ENCODE results near the gene SOS2.

Gene SOS2

GRCh38 chr14:50095895-50096294 lies 135.5 kb downstream of the SOS2 start:
- DNase-seq (ENCODE audit: low spot score), result no peak
- Histone ChIP-seq H3K23ac (ENCODE audit: low read depth, low read length, poor library complexity) (no peak overlapping the region), H3K36me3 (replicated peaks in 1 of 2; ENCODE audit: control insufficient read depth in 2 of 2, insufficient read depth in 2 of 2, low read length in 2 of 2) (no peaks in the 10 kb centered on the region), H2BK15ac (ENCODE audit: low read length) (no peak overlapping the region), H3K18ac (ENCODE audit: low read length) (no peak overlapping the region), H3K4me1 (ENCODE audit: control insufficient read depth in 2 of 2, insufficient read depth in 1 of 2, low read depth in 1 of 2, low read length in 2 of 2) (no peaks in the 10 kb centered on the region), H3K9me3 (replicated peaks in 1 of 2; ENCODE audit: control insufficient read depth in 2 of 2, insufficient read depth in 1 of 2, low read depth in 1 of 2, low read length in 2 of 2) (no peaks in the 10 kb centered on the region), H3K4me2 (ENCODE audit: insufficient read depth, low read length, poor library complexity, severe bottlenecking) (no peak overlapping the region), H4K91ac (ENCODE audit: low read depth, low read length, poor library complexity) (no peak overlapping the region), H2AK5ac (ENCODE audit: low read depth, low read length) (no peak overlapping the region), H2BK120ac (ENCODE audit: low read depth, low read length) (no peak overlapping the region), H2BK12ac (ENCODE audit: low read length) (no peak overlapping the region), H3K27ac (replicated peaks; ENCODE audit: low read length) (no peak overlapping the region), H2AFZ (ENCODE audit: low read length) (no peak overlapping the region), H3K4me3 (ENCODE audit: low read length in 2 of 2) (no peak overlapping the region), H4K8ac (ENCODE audit: low read depth, low read length) (no peak overlapping the region), H3K27me3 (ENCODE audit: control insufficient read depth in 3 of 3, insufficient read depth in 3 of 3, low read depth in 1 of 3, low read length in 3 of 3) (no peaks in the 10 kb centered on the region), H3K4ac (ENCODE audit: low read length) (no peak overlapping the region), H3K9ac (ENCODE audit: low read depth, low read length, poor library complexity) (no peak overlapping the region), H2BK5ac (ENCODE audit: low read length) (no peak overlapping the region), H3K14ac (ENCODE audit: low read length) (no peak overlapping the region), H3K79me1 (ENCODE audit: low read depth, low read length) (no peaks in the 10 kb centered on the region)
- no CpG with 5 or more reads among the region's 1 CpG for WGBS, 2 donors (ENCODE audit: extremely low coverage in 2 of 2, insufficient read length in 2 of 2, insufficient replicate concordance in 1 of 2)

- Histone ChIP-seq H2BK120ac (ENCODE audit: low read depth, low read length) (no peak overlapping the region), H3K36me3 (replicated peaks in 1 of 2; ENCODE audit: control insufficient read depth in 2 of 2, insufficient read depth in 2 of 2, low read length in 2 of 2) (no peaks in the 10 kb centered on the region), H3K79me1 (ENCODE audit: low read depth, low read length) (no peaks in the 10 kb centered on the region), H3K23ac (ENCODE audit: low read depth, low read length, poor library complexity) (no peak overlapping the region), H3K4ac (ENCODE audit: low read length) (no peak overlapping the region), H3K9me3 (replicated peaks in 1 of 2; ENCODE audit: control insufficient read depth in 2 of 2, insufficient read depth in 1 of 2, low read depth in 1 of 2, low read length in 2 of 2) (no peaks in the 10 kb centered on the region), H2AK5ac (ENCODE audit: low read depth, low read length) (no peak overlapping the region), H3K9ac (ENCODE audit: low read depth, low read length, poor library complexity) (no peak overlapping the region), H2BK12ac (ENCODE audit: low read length) (no peak overlapping the region), H3K4me2 (ENCODE audit: insufficient read depth, low read length, poor library complexity, severe bottlenecking) (no peak overlapping the region), H2BK15ac (ENCODE audit: low read length) (no peak overlapping the region), H4K8ac (ENCODE audit: low read depth, low read length) (no peak overlapping the region), H2AFZ (ENCODE audit: low read length) (no peak overlapping the region), H3K27me3 (ENCODE audit: control insufficient read depth in 3 of 3, insufficient read depth in 3 of 3, low read depth in 1 of 3, low read length in 3 of 3) (no peaks in the 10 kb centered on the region), H3K4me3 (ENCODE audit: low read length in 2 of 2) (no peak overlapping the region), H4K91ac (ENCODE audit: low read depth, low read length, poor library complexity) (no peak overlapping the region), H3K14ac (ENCODE audit: low read length) (no peak overlapping the region), H3K18ac (ENCODE audit: low read length) (no peak overlapping the region), H3K4me1 (ENCODE audit: control insufficient read depth in 2 of 2, insufficient read depth in 1 of 2, low read depth in 1 of 2, low read length in 2 of 2) (no peaks in the 10 kb centered on the region), H3K27ac (replicated peaks; ENCODE audit: low read length) (no peak overlapping the region), H2BK5ac (ENCODE audit: low read length) (no peak overlapping the region)
- no CpG with 5 or more reads among the region's 11 CpGs for WGBS, 2 donors (ENCODE audit: extremely low coverage in 2 of 2, insufficient read length in 2 of 2, insufficient replicate concordance in 1 of 2)
- DNase-seq (ENCODE audit: low spot score), result no peak
Observed at GRCh38 chr14:50094056-50094755, 137.2 kb downstream of the SOS2 start.

- no CpG with 5 or more reads among the region's 2 CpGs for WGBS, 2 donors (ENCODE audit: extremely low coverage in 2 of 2, insufficient read length in 2 of 2, insufficient replicate concordance in 1 of 2)
Observed at GRCh38 chr14:50093496-50093895, 137.9 kb downstream of the SOS2 start.

GRCh38 chr14:50092006-50092555 lies 139.3 kb downstream of the SOS2 start:
- no CpG with 5 or more reads among the region's 6 CpGs for WGBS, 2 donors (ENCODE audit: extremely low coverage in 2 of 2, insufficient read length in 2 of 2, insufficient replicate concordance in 1 of 2)
- Histone ChIP-seq H3K4me1 (ENCODE audit: control insufficient read depth in 2 of 2, insufficient read depth in 1 of 2, low read depth in 1 of 2, low read length in 2 of 2) (no peaks in the 10 kb centered on the region), H3K36me3 (replicated peaks in 1 of 2; ENCODE audit: control insufficient read depth in 2 of 2, insufficient read depth in 2 of 2, low read length in 2 of 2) (no peaks in the 10 kb centered on the region), H2BK15ac (ENCODE audit: low read length) (no peak overlapping the region), H4K91ac (ENCODE audit: low read depth, low read length, poor library complexity) (no peak overlapping the region), H3K9me3 (replicated peaks in 1 of 2; ENCODE audit: control insufficient read depth in 2 of 2, insufficient read depth in 1 of 2, low read depth in 1 of 2, low read length in 2 of 2) (no peaks in the 10 kb centered on the region), H3K4me2 (ENCODE audit: insufficient read depth, low read length, poor library complexity, severe bottlenecking) (no peak overlapping the region), H2BK120ac (ENCODE audit: low read depth, low read length) (no peak overlapping the region), H2AK5ac (ENCODE audit: low read depth, low read length) (no peak overlapping the region), H4K8ac (ENCODE audit: low read depth, low read length) (no peak overlapping the region), H3K9ac (ENCODE audit: low read depth, low read length, poor library complexity) (no peak overlapping the region), H2BK12ac (ENCODE audit: low read length) (no peak overlapping the region), H3K14ac (ENCODE audit: low read length) (no peak overlapping the region), H3K27me3 (ENCODE audit: control insufficient read depth in 3 of 3, insufficient read depth in 3 of 3, low read depth in 1 of 3, low read length in 3 of 3) (no peaks in the 10 kb centered on the region), H2BK5ac (ENCODE audit: low read length) (no peak overlapping the region), H3K23ac (ENCODE audit: low read depth, low read length, poor library complexity) (no peak overlapping the region), H3K4me3 (ENCODE audit: low read length in 2 of 2) (no peak overlapping the region), H3K4ac (ENCODE audit: low read length) (no peak overlapping the region), H3K79me1 (ENCODE audit: low read depth, low read length) (no peaks in the 10 kb centered on the region), H3K18ac (ENCODE audit: low read length) (no peak overlapping the region), H2AFZ (ENCODE audit: low read length) (no peak overlapping the region), H3K27ac (replicated peaks; ENCODE audit: low read length) (no peak overlapping the region)
- DNase-seq (ENCODE audit: low spot score), result no peak

More at GRCh38 chr14:50093496-50093895, 137.9 kb downstream of the SOS2 start:
- Histone ChIP-seq H3K27me3 (ENCODE audit: control insufficient read depth in 3 of 3, insufficient read depth in 3 of 3, low read depth in 1 of 3, low read length in 3 of 3) (no peaks in the 10 kb centered on the region), H2BK15ac (ENCODE audit: low read length) (no peak overlapping the region), H3K9me3 (replicated peaks in 1 of 2; ENCODE audit: control insufficient read depth in 2 of 2, insufficient read depth in 1 of 2, low read depth in 1 of 2, low read length in 2 of 2) (no peaks in the 10 kb centered on the region), H2AFZ (ENCODE audit: low read length) (no peak overlapping the region), H3K4ac (ENCODE audit: low read length) (no peak overlapping the region), H2BK5ac (ENCODE audit: low read length) (no peak overlapping the region), H4K91ac (ENCODE audit: low read depth, low read length, poor library complexity) (no peak overlapping the region), H3K4me2 (ENCODE audit: insufficient read depth, low read length, poor library complexity, severe bottlenecking) (no peak overlapping the region), H3K18ac (ENCODE audit: low read length) (no peak overlapping the region), H2BK120ac (ENCODE audit: low read depth, low read length) (no peak overlapping the region), H3K23ac (ENCODE audit: low read depth, low read length, poor library complexity) (no peak overlapping the region), H3K36me3 (replicated peaks in 1 of 2; ENCODE audit: control insufficient read depth in 2 of 2, insufficient read depth in 2 of 2, low read length in 2 of 2) (no peaks in the 10 kb centered on the region), H3K4me3 (ENCODE audit: low read length in 2 of 2) (no peak overlapping the region), H3K14ac (ENCODE audit: low read length) (no peak overlapping the region), H2BK12ac (ENCODE audit: low read length) (no peak overlapping the region), H3K9ac (ENCODE audit: low read depth, low read length, poor library complexity) (no peak overlapping the region), H3K79me1 (ENCODE audit: low read depth, low read length) (no peaks in the 10 kb centered on the region), H4K8ac (ENCODE audit: low read depth, low read length) (no peak overlapping the region), H3K27ac (replicated peaks; ENCODE audit: low read length) (no peak overlapping the region), H2AK5ac (ENCODE audit: low read depth, low read length) (no peak overlapping the region), H3K4me1 (ENCODE audit: control insufficient read depth in 2 of 2, insufficient read depth in 1 of 2, low read depth in 1 of 2, low read length in 2 of 2) (no peaks in the 10 kb centered on the region)
- no peak for DNase-seq (ENCODE audit: low spot score)

All from neuronal stem cell (in vitro differentiated cells).